ENCODE measurements around the gene PANX1. TPM values are rescaled to one million over a fixed set of nuclear protein-coding genes. Genes with fewer than 3 reads are reported as not detected.

PANX1 gene
- total RNA-seq, 1 experiment from 2014 or later: 21.9 TPM

- H3K36me3 ChIP-seq (ENCODE audit: control insufficient read depth in 1 of 2, insufficient read depth in 2 of 2, low read length in 2 of 2): no peaks in the 10 kb centered on the region
- no peak overlapping the region for H3K4me2 ChIP-seq (ENCODE audit: low read length)
- H3K79me2 ChIP-seq (ENCODE audit: insufficient read depth, low read length): peaks cover 75% of the 10 kb centered on the region
- H2AFZ ChIP-seq (ENCODE audit: low read depth, low read length, poor library complexity, severe bottlenecking): no peak overlapping the region
- H4K20me1 ChIP-seq (ENCODE audit: insufficient read depth): no peaks in the 10 kb centered on the region; the same call in 1 of the 2 replicates
- DNase-seq (ENCODE audit: low read depth, low spot score) (no peak), ATAC-seq (no peak)
- intact Hi-C loops (cut with micrococcal nuclease): no loop called here
- no peaks in the 10 kb centered on the region for H3K27me3 ChIP-seq (ENCODE audit: insufficient read depth, low read length)
- BruUV-seq (replicated peaks): no TSS peak
- POLR2A ChIA-PET: no interaction called here
- H3K9me2 ChIP-seq (ENCODE audit: insufficient read depth): no peaks in the 10 kb centered on the region
- H3K27ac ChIP-seq (ENCODE audit: low read depth, low read length): no peak overlapping the region
- no peaks in the 10 kb centered on the region for H3K9me3 ChIP-seq (ENCODE audit: control insufficient read depth in 1 of 2, insufficient read depth in 1 of 2, low read depth in 1 of 2, low read length in 2 of 2)
- no peak overlapping the region for H3K4me3 ChIP-seq (replicated peaks in 1 of 2; ENCODE audit: low read depth in 1 of 2, low read length in 2 of 2)
- H3K4me1 ChIP-seq (ENCODE audit: control insufficient read depth in 1 of 2, insufficient read depth in 2 of 2, low read length in 2 of 2): peaks cover 28 to 71% of the 10 kb centered on the region in 2 experiments
- no peak overlapping the region for H3K9ac ChIP-seq (ENCODE audit: low read length)
- CTCF ChIA-PET: interaction anchor here (1.2 kb wide), 1 partner anchor 236 kb away, joined by 4 read pairs; no protein-coding TSS in a partner anchor
- RAD21 ChIA-PET (ENCODE audit: low non-redundant PET in 1 of 2, low total read pairs in 2 of 2, uncharacterized antibody in 2 of 2, unreplicated experiment in 2 of 2): no interaction called here
- TF ChIP-seq RAD21 (IDR thresholded peaks at IDR 0.05; ENCODE audit: low read depth): no peak
- TF ChIP-seq ZFX (IDR thresholded peaks at IDR 0.05): no peak
- no peak for TF ChIP-seq EGR1 (IDR thresholded peaks at IDR 0.05; ENCODE audit: low read depth)
- no peak for TF ChIP-seq MAX (IDR thresholded peaks at IDR 0.05)
- TF ChIP-seq ATF3 (IDR thresholded peaks at IDR 0.05): no peak
- TF ChIP-seq CTCF (IDR thresholded peaks at IDR 0.05 in 2 of 3, conservative IDR thresholded peaks at IDR 0.05 in 1 of 3; ENCODE audit: borderline replicate concordance in 1 of 3, insufficient read depth in 1 of 3, low read depth in 2 of 3, low read length in 2 of 3): no peak
- no peak for TF ChIP-seq SIN3A (IDR thresholded peaks at IDR 0.05; ENCODE audit: low read depth)
- no peak for TF ChIP-seq CBX3 (IDR thresholded peaks at IDR 0.05; ENCODE audit: low read depth)
- TF ChIP-seq TCF7L2 (IDR thresholded peaks at IDR 0.05; ENCODE audit: borderline replicate concordance, extremely low read depth, insufficient read depth, insufficient read length): no peak
- TF ChIP-seq SP1 (IDR thresholded peaks at IDR 0.05; ENCODE audit: low read depth): no peak
- TF ChIP-seq ZBTB33 (IDR thresholded peaks at IDR 0.05; ENCODE audit: extremely low read depth, insufficient replicate concordance, low read length): no peak
- TF ChIP-seq SRF (IDR thresholded peaks at IDR 0.05; ENCODE audit: low read depth): no peak
- no peak for TF ChIP-seq REST (IDR thresholded peaks at IDR 0.05; ENCODE audit: low read depth)
- TF ChIP-seq POLR2AphosphoS5 (IDR thresholded peaks at IDR 0.05; ENCODE audit: low read depth, low read length): no peak
- no peak for TF ChIP-seq EZH2 (IDR thresholded peaks at IDR 0.05)
- TF ChIP-seq FOSL1 (IDR thresholded peaks at IDR 0.05; ENCODE audit: low read depth): no peak
- no peak for TF ChIP-seq JUND (IDR thresholded peaks at IDR 0.05)
Observed at GRCh38 chr11:94131047-94131717, 2.5 kb downstream of the PANX1 start.

Data from HCT116 (cell line).